Astrocyte of the cerebellum (primary cell): ENCODE results near the gene KIAA1671.

Experiments
- DNase-seq: peaks from one replicate; pipeline ENCODE4 v3.0.0-alpha.2; 2011; ENCODE audit warnings: low read depth
- H3K4me3 ChIP-seq: 2 replicates; pipeline ENCODE4 v1.5.1; 2011; ENCODE audit warnings: mild to moderate bottlenecking, low read depth, low read length, moderate library complexity
- CTCF ChIP-seq: IDR thresholded peaks from 2 replicates; pipeline ENCODE4 v1.5.1; 2012; ENCODE audit warnings: low read length, low read depth, moderate library complexity, mild to moderate bottlenecking; ENCODE audit errors: missing control alignments
- in situ Hi-C: cut with HindIII; loops from 2 replicates; pipeline ENCODE4 v1.10.0; 2017; ENCODE audit warnings: low sequenced_read_pairs

Gene KIAA1671

DNA sequence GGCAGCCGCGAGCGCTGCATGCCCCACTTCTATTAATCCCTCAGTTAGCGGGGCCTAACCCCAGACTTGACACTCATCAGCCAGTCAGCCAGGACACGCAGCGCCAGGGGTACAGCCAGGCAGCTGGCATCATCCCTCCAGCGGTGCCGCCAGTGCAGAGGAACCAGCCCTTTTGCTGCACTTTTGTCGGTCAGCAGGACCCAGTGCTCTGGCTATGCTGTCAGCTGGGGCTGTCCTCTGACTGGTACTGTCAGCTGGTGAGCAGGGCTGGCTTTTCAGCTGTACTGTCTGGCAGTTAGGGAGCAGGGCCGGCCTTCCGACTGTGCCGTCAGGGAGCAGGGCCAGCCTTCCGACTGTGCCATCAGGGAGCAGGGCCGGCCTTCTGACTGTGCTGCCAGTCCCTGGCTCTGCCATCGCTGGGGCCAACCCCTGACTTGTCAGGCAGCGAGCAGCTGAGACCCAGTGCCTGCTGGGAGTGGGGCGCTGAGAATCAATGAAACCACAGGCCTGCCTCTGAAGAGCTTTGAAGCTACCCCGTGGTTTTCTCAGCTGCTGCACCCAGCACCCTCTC, 115.4 kb downstream of the KIAA1671 start:
- in situ Hi-C loops: no loop called here
- DNase-seq: no peak
- no peak overlapping the region for H3K4me3 ChIP-seq
- no peak for TF ChIP-seq CTCF

DNA sequence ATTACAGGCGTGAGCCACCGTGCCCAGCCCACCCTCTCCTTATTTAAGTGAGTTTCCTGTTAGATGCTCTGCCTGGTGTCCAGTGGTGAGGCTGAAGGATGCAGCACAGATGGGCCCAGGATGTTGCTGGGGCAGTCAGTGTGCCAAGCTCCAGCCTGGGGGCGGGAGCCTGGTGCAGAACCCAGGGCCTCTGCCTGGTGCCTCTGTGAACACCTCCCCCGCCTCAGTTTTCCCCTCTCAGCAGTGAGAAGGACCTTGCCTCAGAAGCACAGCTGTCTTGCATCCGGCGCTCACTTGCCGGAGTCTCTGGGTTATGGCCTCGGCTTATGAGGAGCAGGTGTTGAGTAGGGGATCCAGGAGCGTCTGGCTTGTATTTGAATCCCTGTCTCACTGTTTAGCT, 116.2 kb downstream of the KIAA1671 start:
- TF ChIP-seq CTCF: no peak

GRCh38 chr22:25069426-25069757, 116.9 kb downstream of the KIAA1671 start:
- in situ Hi-C loops: no loop called here
- no peak for DNase-seq
- no peak for TF ChIP-seq CTCF
- H3K4me3 ChIP-seq: no peak overlapping the region

More for the DNA sequence above, 116.2 kb downstream of the KIAA1671 start:
- in situ Hi-C loops: no loop called here
- DNase-seq: no peak
- H3K4me3 ChIP-seq: no peak overlapping the region

GRCh38 chr22:25069758-25070481, 117.4 kb downstream of the KIAA1671 start:
- no peak overlapping the region for H3K4me3 ChIP-seq
- in situ Hi-C loops: no loop called here
- no peak for TF ChIP-seq CTCF
- DNase-seq: no peak

DNA sequence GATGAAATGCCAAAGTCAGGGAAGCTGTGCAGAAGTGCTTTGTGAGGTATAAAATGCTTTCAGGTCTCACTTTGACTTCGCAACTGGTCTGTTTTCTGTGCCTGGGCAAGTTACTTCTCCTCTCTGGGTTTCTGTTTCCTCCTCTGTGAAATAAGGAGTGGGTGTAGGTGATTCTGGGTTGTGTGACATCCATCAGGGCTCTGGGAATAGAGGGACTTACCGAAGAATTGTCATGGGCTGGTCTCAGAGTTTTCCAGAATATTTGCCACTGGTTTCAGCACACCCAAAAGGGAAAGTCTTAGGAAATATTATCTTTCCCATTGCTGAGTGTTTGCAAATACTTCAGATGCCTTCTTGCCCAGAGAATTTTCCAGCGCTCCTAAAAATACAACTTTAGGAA, 118.4 kb downstream of the KIAA1671 start:
- in situ Hi-C loops: no loop called here
- DNase-seq: no peak
- no peak for TF ChIP-seq CTCF
- H3K4me3 ChIP-seq: no peak overlapping the region

DNA sequence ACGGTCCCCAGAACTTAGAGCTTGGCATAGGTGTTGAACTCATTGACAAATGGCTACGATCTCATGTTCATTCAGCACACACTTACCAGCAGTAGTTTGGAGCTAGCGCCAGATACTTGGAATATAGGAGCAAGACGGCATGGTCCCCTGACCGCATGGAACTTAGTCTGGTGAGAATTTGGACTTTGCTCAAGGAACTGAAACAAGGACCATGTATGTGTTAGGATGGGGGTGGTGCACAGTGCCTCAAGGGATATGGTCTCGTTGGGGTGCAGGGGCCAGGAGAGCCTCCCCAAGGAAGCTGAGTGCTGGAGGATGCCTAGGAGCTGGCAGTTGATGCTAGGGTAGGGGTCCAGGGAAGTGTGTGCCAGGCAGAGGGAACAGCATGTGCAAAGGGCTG, 119.2 kb downstream of the KIAA1671 start:
- in situ Hi-C loops: no loop called here
- no peak for TF ChIP-seq CTCF
- no peak overlapping the region for H3K4me3 ChIP-seq
- no peak for DNase-seq
